OCI-LY1 (cell line): ENCODE results near the gene SLTM.
"Not testable (repeated sequence)": the region's sequence is repeated elsewhere in the genome, so short reads cannot be mapped to it uniquely, and the experiment has no call there.

ENCODE experiments used
- H2AFZ ChIP-seq: fragments of 200-600 bp; sonication (generic), shearing (Covaris generic); 2 replicates; pipeline ENCODE4 v1.6.0; 2014; ENCODE audit warnings: antibody characterized with exemption, mild to moderate bottlenecking, low read length
- H3F3A ChIP-seq: fragments of 200-600 bp; sonication (generic), shearing (Covaris generic); 2 replicates; pipeline ENCODE4 v1.6.0; 2014; ENCODE audit warnings: mild to moderate bottlenecking, antibody characterized with exemption, low read length, moderate library complexity; ENCODE audit not compliant: insufficient read depth
- H3K27ac ChIP-seq: fragments of 200-600 bp; sonication (generic); 2 replicates; pipeline ENCODE4 v1.5.1; 2014; ENCODE audit warnings: low read length, mixed run types, mild to moderate bottlenecking, low read depth; ENCODE audit not compliant: poor library complexity, severe bottlenecking
- H3K27me3 ChIP-seq: fragments of 200-600 bp; sonication (generic); 2 replicates; pipeline ENCODE4 v1.6.0; 2014; ENCODE audit warnings: antibody characterized with exemption, mild to moderate bottlenecking, low read length, moderate library complexity; ENCODE audit not compliant: insufficient read depth
- H3K36me3 ChIP-seq: fragments of 200-600 bp; sonication (generic); 2 replicates; pipeline ENCODE4 v1.6.1; 2014; ENCODE audit warnings: mild to moderate bottlenecking, antibody characterized with exemption, low read length, moderate library complexity, mixed read lengths; ENCODE audit not compliant: insufficient read depth
- H3K4me1 ChIP-seq: fragments of 200-600 bp; sonication (generic); 2 replicates; pipeline ENCODE4 v1.5.1; 2014; ENCODE audit warnings: mild to moderate bottlenecking, low read length, moderate library complexity; ENCODE audit not compliant: insufficient read depth, severe bottlenecking
- H3K4me2 ChIP-seq: fragments of 200-600 bp; sonication (generic), shearing (Covaris generic); 2 replicates; pipeline ENCODE4 v1.6.1; 2014; ENCODE audit warnings: low read length
- H3K4me3 ChIP-seq: fragments of 200-600 bp; sonication (generic); 2 replicates; pipeline ENCODE4 v1.5.1; 2014; ENCODE audit warnings: low read length, low read depth, mild to moderate bottlenecking, mixed read lengths; ENCODE audit not compliant: poor library complexity, severe bottlenecking
- H3K79me2 ChIP-seq: fragments of 200-600 bp; shearing (Covaris generic); 2 replicates; pipeline ENCODE4 v1.6.1; 2016; ENCODE audit warnings: mixed run types, low read length, mixed read lengths; ENCODE audit not compliant: insufficient read depth
- H3K9ac ChIP-seq: fragments of 200-600 bp; sonication (generic), shearing (Covaris generic); 2 replicates; pipeline ENCODE4 v1.6.1; 2014; ENCODE audit warnings: mild to moderate bottlenecking, low read length, mixed read lengths
- H3K9me2 ChIP-seq: fragments of 200-600 bp; sonication (generic), shearing (Covaris generic); 2 replicates; pipeline ENCODE4 v1.6.1; 2014; ENCODE audit warnings: low read depth, mild to moderate bottlenecking, low read length, mixed read lengths
- H3K9me3 ChIP-seq: fragments of 200-600 bp; shearing (Covaris generic); 2 replicates; pipeline ENCODE4 v1.6.1; 2014; ENCODE audit warnings: low read length, mixed read lengths
- H4K20me1 ChIP-seq: fragments of 200-600 bp; sonication (generic), shearing (Covaris generic); 2 replicates; pipeline ENCODE4 v1.6.0; 2016; ENCODE audit warnings: mild to moderate bottlenecking, low read length; ENCODE audit not compliant: insufficient read depth
- CTCF ChIP-seq: fragments of 200-600 bp; sonication (generic), shearing (Covaris generic); IDR thresholded peaks from 2 replicates; pipeline ENCODE4 v1.5.1; 2017; ENCODE audit warnings: mild to moderate bottlenecking, antibody characterized with exemption, low read length, moderate library complexity, mixed read lengths
- EZH2 ChIP-seq: fragments of 200-600 bp; sonication (generic), shearing (Covaris generic); IDR thresholded peaks from 2 replicates; pipeline ENCODE4 v1.8.0; 2017; ENCODE audit warnings: borderline replicate concordance, mixed run types, mild to moderate bottlenecking, antibody characterized with exemption, low read length, moderate library complexity, mixed read lengths

SLTM gene

GRCh38 chr15:58951388-58952007 is 18.0 kb upstream of the SLTM start:
- H3K9me2 ChIP-seq, result no peaks in the 10 kb centered on the region
- no peaks in the 10 kb centered on the region for H3K9me3 ChIP-seq
- TF ChIP-seq CTCF (no peak), EZH2 (no peak)
- H3K27me3 ChIP-seq, result no peaks in the 10 kb centered on the region
- H3K4me3 ChIP-seq, result no peak overlapping the region
- H3K36me3 ChIP-seq, result no peaks in the 10 kb centered on the region
- no peak overlapping the region for H3K27ac ChIP-seq
- no peak overlapping the region for H3K9ac ChIP-seq
- no peak overlapping the region for H2AFZ ChIP-seq
- H4K20me1 ChIP-seq, result no peaks in the 10 kb centered on the region
- no peaks in the 10 kb centered on the region for H3K4me1 ChIP-seq
- H3K79me2 ChIP-seq, result no peaks in the 10 kb centered on the region
- no peak overlapping the region for H3K4me2 ChIP-seq
- no peaks in the 10 kb centered on the region for H3F3A ChIP-seq

- Histone ChIP-seq H3K36me3 (no peaks in the 10 kb centered on the region), H3K9ac (no peak overlapping the region), H3K27ac (no peak overlapping the region), H3K79me2 (no peaks in the 10 kb centered on the region), H3F3A (no peaks in the 10 kb centered on the region), H3K9me2 (no peaks in the 10 kb centered on the region), H2AFZ (no peak overlapping the region), H3K4me3 (no peak overlapping the region), H3K9me3 (no peaks in the 10 kb centered on the region), H3K27me3 (no peaks in the 10 kb centered on the region), H3K4me2 (no peak overlapping the region), H3K4me1 (no peaks in the 10 kb centered on the region), H4K20me1 (no peaks in the 10 kb centered on the region)
- no peak for TF ChIP-seq CTCF
- no peak for TF ChIP-seq EZH2
Measured at GRCh38 chr15:58947179-58947578, 13.7 kb upstream of the SLTM start.

- peak overlapping the region; percentile 87; the same call in 1 of the 2 replicates for H3K4me2 ChIP-seq
- H3K9ac ChIP-seq, result not testable (repeated sequence)
Measured at GRCh38 chr15:58934974-58935373, 1.5 kb upstream of the SLTM start.

GRCh38 chr15:58934521-58934920 is 1.0 kb upstream of the SLTM start:
- Histone ChIP-seq H3K36me3 (peaks cover 8% of the 10 kb centered on the region; the same call in 1 of the 2 replicates), H3K9ac (peak overlapping the region; percentile 86), H2AFZ (peak overlapping the region; percentile 46), H3K27me3 (no peaks in the 10 kb centered on the region), H3K9me3 (no peaks in the 10 kb centered on the region), H4K20me1 (no peaks in the 10 kb centered on the region), H3K4me2 (peak overlapping the region; percentile 87), H3K27ac (peak overlapping the region; percentile 83), H3K4me3 (peak overlapping the region; percentile 94), H3F3A (no peaks in the 10 kb centered on the region), H3K79me2 (peaks cover 35% of the 10 kb centered on the region), H3K4me1 (peaks cover 24% of the 10 kb centered on the region), H3K9me2 (no peaks in the 10 kb centered on the region)
- TF ChIP-seq CTCF (no peak), EZH2 (no peak)

More at GRCh38 chr15:58934974-58935373, 1.5 kb upstream of the SLTM start:
- not testable (repeated sequence) for H4K20me1 ChIP-seq, H3K27ac ChIP-seq, H3F3A ChIP-seq, H3K36me3 ChIP-seq, H3K9me2 ChIP-seq, H3K4me3 ChIP-seq, H3K9me3 ChIP-seq, H3K27me3 ChIP-seq
- peak overlapping the region; percentile 46; the same call in 1 of the 2 replicates for H2AFZ ChIP-seq
- peaks cover 24% of the 10 kb centered on the region for H3K4me1 ChIP-seq
- peaks cover 30% of the 10 kb centered on the region for H3K79me2 ChIP-seq
